Measurements from ENCODE around the gene STAB1. TPM values are rescaled to one million over a fixed set of nuclear protein-coding genes. Genes with fewer than 3 reads are reported as not detected.

Gene STAB1
- total and polyA plus RNA-seq, 2 of the 8 experiments (the other 6 are each of a cell fraction or from before 2014, with no cell fraction given): 1.0 to 1.9 TPM

DNA sequence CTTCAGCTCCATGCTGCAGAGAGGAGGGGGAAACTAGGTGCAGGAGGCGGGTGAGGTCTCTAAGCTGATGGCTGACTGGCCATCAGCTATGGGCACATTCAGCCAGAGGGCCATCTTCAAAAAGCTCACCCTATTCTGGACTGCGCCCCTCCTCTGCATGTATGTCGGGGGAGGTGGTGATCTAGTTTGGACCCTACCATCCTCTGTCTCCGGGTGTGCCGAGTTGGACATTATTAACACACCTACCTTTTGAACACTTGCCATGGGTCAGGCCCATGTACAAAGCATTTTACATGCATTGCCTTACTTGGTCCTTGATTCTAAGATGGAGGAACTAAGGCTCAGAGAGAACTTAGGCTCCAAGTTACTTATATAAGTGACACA is 38.3 kb upstream of the STAB1 start:
- Histone ChIP-seq H4K20me1 (replicated peaks in 1 of 2; ENCODE audit: control insufficient read depth in 1 of 2, insufficient read depth in 2 of 2, low read length in 2 of 2) (no peaks in the 10 kb centered on the region), H3K4me3 (ENCODE audit: extremely low read depth in 1 of 4, insufficient read depth in 2 of 4, low read depth in 3 of 4, low read length in 4 of 4) (peak overlapping the region; percentile 63 to 98 (median 87)), H4K91ac (replicated peaks; ENCODE audit: insufficient read length, low read length) (no peak overlapping the region), H3K9ac (replicated peaks in 1 of 4; ENCODE audit: extremely low read depth in 1 of 4, low read depth in 3 of 4, low read length in 3 of 4) (peak overlapping the region in 2 of 4 experiments; percentile 77 to 80; a peak in 4 of 7 replicates), H2AFZ (ENCODE audit: low read length) (no peak overlapping the region), H3K27me3 (replicated peaks in 1 of 4; ENCODE audit: control insufficient read depth in 3 of 4, extremely low read depth in 1 of 4, insufficient read depth in 3 of 4, low read length in 3 of 4) (no peaks in the 10 kb centered on the region), H2BK120ac (replicated peaks; ENCODE audit: low read depth, low read length) (no peak overlapping the region), H4K8ac (ENCODE audit: extremely low read depth, insufficient read depth, low read length) (0 out of 2 replicates have a peak overlapping the region, but pooled peaks have one; percentile 57), H4K5ac (ENCODE audit: insufficient read length, low read depth, low read length) (no peak overlapping the region), H2BK20ac (ENCODE audit: low read length) (no peak overlapping the region), H2AK5ac (ENCODE audit: low read depth, low read length) (peak overlapping the region; percentile 54; the same call in 1 of the 2 replicates), H3K56ac (replicated peaks; ENCODE audit: insufficient read length, low read depth, low read length) (no peak overlapping the region), H3K23ac (ENCODE audit: insufficient read length) (no peak overlapping the region), H3K23me2 (ENCODE audit: low read depth, low read length) (peaks cover 8% of the 10 kb centered on the region), H3K79me2 (ENCODE audit: control insufficient read depth in 1 of 2, insufficient read depth in 2 of 2, low read length in 2 of 2) (peaks cover 0 to 24% of the 10 kb centered on the region in 2 experiments; a peak in 2 of 4 replicates), H3K4me2 (ENCODE audit: insufficient read depth in 1 of 2, low read depth in 2 of 2, low read length in 2 of 2) (peak overlapping the region; percentile 79 to 95), H3K14ac (ENCODE audit: insufficient read length) (no peak overlapping the region), H3K4me1 (replicated peaks in 1 of 4; ENCODE audit: control insufficient read depth in 3 of 4, insufficient read depth in 4 of 4, low read length in 3 of 4) (peaks cover 0 to 24% (median 8%) of the 10 kb centered on the region in 4 experiments; a peak in 6 of 7 replicates), H2BK12ac (ENCODE audit: low read depth, low read length) (0 out of 2 replicates have a peak overlapping the region, but pooled peaks have one; percentile 35), H3K18ac (ENCODE audit: extremely low read depth, low read length) (peak overlapping the region; percentile 5; the same call in 1 of the 2 replicates), H3K4ac (replicated peaks; ENCODE audit: insufficient read length, low read depth, low read length) (no peak overlapping the region), H2BK15ac (ENCODE audit: low read length) (peak overlapping the region; percentile 9; the same call in 1 of the 2 replicates), H3K36me3 (ENCODE audit: control insufficient read depth in 2 of 4, insufficient read depth in 4 of 4, low read length in 3 of 4) (peaks cover 12 to 34% (median 19%) of the 10 kb centered on the region in 4 experiments), H2BK5ac (ENCODE audit: low read depth, low read length) (peak overlapping the region; percentile 32; the same call in 1 of the 2 replicates), H3K9me3 (ENCODE audit: insufficient read depth in 2 of 2, low read depth in 1 of 2, low read length in 1 of 2) (no peaks in the 10 kb centered on the region), H3K79me1 (ENCODE audit: low read depth, low read length) (no peaks in the 10 kb centered on the region; the same call in 1 of the 2 replicates), H3K27ac (ENCODE audit: low read depth, low read length) (no peak overlapping the region)
- WGBS, 2 experiments (ENCODE audit: extremely low coverage in 1 of 2, insufficient coverage in 1 of 2, insufficient read length in 1 of 2, insufficient replicate concordance in 2 of 2, low coverage in 1 of 2, low lambda C conversion rate in 2 of 2, missing lambda C conversion rate in 1 of 2): 84% methylated on average over 5 of the region's 5 CpGs; no CpG with 5 or more reads in 1 of the 2 experiments
- POLR2A ChIA-PET (ENCODE audit: partially characterized antibody): interaction anchor here (0.9 to 2.5 kb wide), 11 partner anchors 9 to 249 kb away, joined by 3 to 7 read pairs (median 3); partner anchors contain the start of genes GLT8D1, SPCS1 and UQCC5
- DNase-seq (ENCODE audit: low read depth in 1 of 2, low spot score in 2 of 2): no peak
- FAIRE-seq: no peak
- CTCF ChIA-PET (ENCODE audit: partially characterized antibody): interaction anchor here (0.8 to 5.9 kb wide), 8 partner anchors 10 to 69 kb away, joined by 3 to 45 read pairs (median 4); partner anchors contain the start of gene SEMA3G
- TF ChIP-seq SAP30 (IDR thresholded peaks at IDR 0.05; ENCODE audit: insufficient read depth, insufficient replicate concordance, low read length): no peak
- no peak for TF ChIP-seq ATF3 (IDR thresholded peaks at IDR 0.05; ENCODE audit: insufficient read depth, low read depth, low read length)
- no peak for TF ChIP-seq SIN3A (conservative IDR thresholded peaks at IDR 0.05 in 1 of 2, IDR thresholded peaks at IDR 0.05 in 1 of 2; ENCODE audit: low read depth in 1 of 2, low read length in 2 of 2)
- TF ChIP-seq SP1 (IDR thresholded peaks at IDR 0.05; ENCODE audit: low read depth, low read length): no peak
- no peak for TF ChIP-seq GABPA (IDR thresholded peaks at IDR 0.05; ENCODE audit: borderline replicate concordance, insufficient read depth, low read length)
- TF ChIP-seq GTF2F1 (IDR thresholded peaks at IDR 0.05; ENCODE audit: borderline replicate concordance, low read depth, low read length): no peak
- no peak for TF ChIP-seq BCL11A (IDR thresholded peaks at IDR 0.05; ENCODE audit: low read depth in 2 of 2, low read length in 2 of 2)
- TF ChIP-seq YY1 (IDR thresholded peaks at IDR 0.05; ENCODE audit: low read depth, low read length): no peak
- no peak for TF ChIP-seq CHD2 (IDR thresholded peaks at IDR 0.05; ENCODE audit: low read length)
- no peak for TF ChIP-seq CTBP2 (IDR thresholded peaks at IDR 0.05; ENCODE audit: borderline replicate concordance, insufficient read depth, insufficient read length, low read length)
- no peak for TF ChIP-seq KDM5A (IDR thresholded peaks at IDR 0.05; ENCODE audit: low read length)
- TF ChIP-seq SP4 (IDR thresholded peaks at IDR 0.05; ENCODE audit: low read length): no peak
